HG02588 (cell line): ENCODE data around the gene CKAP2L.
"Not testable (repeated sequence)": the region's sequence is repeated elsewhere in the genome, so short reads cannot be mapped to it uniquely, and the experiment has no call there.

Experiments
- ATAC-seq: cut with Tn5 transposase; IDR thresholded peaks from one replicate; pipeline ENCODE4 v1.9.1; 2021; ENCODE audit warnings: mild to moderate bottlenecking, moderate library complexity; ENCODE audit not compliant: unreplicated experiment

CKAP2L gene

DNA sequence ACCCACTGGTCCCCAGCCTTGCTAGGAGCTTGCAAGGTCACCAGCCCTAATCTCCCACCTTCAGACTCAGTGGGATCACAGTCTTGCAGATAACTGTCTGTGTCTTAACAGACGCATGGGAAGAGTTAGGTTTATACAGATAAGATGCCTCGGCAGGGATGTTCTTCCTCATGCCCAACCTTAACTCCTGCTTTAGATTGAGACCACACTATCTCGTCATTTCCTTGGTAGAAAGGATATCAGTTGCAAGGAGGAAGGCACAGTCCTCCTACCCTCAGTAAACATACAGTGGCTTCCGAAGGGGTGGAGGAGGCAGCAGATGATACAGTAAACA is 36.4 kb downstream of the CKAP2L start:
- ATAC-seq: no peak

DNA sequence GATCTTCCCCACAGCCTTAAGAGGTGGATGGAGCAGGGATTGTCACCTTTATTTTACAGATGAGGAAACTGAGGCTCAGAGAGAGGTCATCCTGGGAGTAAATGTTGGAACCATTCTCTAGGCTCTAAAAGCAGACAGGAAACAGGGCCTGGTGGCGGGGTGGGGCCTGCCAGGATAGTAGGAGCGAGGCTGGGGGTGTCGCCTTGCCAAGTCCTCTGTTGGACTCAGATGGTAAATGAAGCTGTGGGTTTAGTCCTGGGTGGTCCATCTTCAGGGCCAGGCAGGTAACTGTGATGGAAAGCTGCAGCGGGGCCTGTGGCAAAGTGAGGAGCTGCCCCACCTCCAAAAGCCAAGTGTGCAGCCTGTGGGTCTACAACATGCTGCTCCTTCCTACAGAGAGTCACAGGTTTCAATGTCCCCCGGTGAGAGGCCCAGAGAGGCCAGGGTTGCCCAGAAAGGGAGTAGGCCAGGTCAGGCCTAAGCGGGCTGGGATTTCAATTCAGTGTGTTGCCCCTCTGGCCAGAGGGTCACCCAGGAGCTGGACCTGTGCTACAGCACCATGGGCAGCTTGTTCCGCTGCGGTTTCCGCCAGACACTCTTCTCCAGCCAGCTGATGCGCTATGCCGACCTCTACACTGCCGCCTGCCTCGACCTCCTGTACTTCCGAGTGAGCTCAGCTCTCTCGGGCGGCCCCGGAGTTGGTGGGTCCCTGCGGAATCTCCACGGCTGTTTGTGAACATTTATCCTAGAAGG is 37.0 kb downstream of the CKAP2L start:
- ATAC-seq: no peak

DNA sequence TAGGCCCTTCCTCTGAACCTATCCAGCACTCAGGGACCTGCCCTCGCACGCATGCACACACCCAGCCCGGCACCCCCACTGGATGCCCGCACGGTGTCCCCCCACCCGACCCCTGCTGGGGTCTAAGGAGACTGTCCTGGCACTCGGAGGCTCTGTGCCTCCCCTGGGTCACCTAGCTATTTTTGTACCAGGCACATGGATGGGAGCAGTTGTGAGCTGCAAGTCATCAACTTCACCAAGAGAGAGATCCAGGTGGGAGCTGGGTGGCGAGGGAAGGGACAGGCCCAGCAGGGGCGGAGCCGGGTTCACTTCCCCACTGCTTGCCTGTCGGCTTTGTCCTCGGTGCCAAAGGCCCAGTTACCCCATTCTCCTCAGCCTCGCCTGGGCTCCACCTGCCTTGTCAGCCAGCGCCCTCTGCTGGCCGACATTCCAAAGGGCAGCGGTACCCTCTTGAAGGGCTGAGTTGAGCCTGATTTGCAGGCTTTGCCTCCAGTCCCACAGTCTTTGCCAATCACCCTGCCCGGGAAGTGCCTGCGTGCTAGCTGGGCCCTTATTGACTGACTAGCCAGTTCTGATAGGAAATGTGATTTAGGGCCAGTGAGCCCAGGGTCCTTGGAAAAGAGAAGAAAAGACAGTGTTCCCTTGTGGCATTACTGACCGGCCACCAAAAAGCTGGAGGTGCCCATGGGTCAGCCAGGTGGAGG is 37.8 kb downstream of the CKAP2L start:
- peak; percentile 85 for ATAC-seq

DNA sequence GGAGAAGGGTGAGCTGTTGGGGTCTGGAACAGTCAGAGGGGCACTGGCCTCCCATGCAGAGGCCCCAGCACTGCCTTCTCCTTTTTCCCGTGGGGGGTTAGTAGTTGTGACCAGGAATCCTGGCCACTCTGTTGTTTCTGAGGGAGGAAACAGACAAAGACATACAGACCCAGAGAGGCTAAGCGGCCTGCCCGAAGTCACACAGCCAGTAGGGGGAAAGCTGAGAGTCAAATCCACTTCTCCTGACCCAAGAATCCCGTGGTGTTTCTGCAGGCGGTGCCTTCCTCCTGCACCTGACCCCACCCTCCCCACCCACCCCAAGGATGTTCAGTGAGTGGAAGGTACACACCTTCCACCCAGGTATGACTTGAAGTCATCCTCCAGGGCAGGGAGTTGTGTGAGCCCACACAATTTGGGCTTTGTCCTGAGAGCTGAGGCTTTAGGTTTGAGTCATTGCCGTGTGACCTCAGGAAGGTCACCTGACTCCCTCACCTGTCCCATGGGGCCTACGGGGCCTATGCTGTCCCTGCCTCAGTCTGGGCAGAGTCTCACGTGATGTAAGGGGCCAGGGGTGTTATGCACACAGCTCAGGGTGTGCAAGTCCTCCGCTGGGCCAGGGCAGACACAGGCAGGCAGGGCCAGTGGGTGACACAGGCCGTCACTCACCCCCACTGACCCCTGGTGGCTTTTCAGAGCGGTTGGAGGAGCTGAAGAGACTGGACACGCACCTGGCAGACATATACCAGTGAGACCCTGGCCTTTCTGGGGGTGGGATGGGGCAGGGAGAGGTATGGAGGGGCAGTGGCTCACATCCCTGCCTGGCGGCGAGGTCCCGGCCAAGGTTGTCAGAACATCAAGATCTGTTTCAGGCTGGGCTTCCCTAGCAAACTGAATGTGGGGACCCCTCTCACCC is 38.6 kb downstream of the CKAP2L start:
- no peak for ATAC-seq

DNA sequence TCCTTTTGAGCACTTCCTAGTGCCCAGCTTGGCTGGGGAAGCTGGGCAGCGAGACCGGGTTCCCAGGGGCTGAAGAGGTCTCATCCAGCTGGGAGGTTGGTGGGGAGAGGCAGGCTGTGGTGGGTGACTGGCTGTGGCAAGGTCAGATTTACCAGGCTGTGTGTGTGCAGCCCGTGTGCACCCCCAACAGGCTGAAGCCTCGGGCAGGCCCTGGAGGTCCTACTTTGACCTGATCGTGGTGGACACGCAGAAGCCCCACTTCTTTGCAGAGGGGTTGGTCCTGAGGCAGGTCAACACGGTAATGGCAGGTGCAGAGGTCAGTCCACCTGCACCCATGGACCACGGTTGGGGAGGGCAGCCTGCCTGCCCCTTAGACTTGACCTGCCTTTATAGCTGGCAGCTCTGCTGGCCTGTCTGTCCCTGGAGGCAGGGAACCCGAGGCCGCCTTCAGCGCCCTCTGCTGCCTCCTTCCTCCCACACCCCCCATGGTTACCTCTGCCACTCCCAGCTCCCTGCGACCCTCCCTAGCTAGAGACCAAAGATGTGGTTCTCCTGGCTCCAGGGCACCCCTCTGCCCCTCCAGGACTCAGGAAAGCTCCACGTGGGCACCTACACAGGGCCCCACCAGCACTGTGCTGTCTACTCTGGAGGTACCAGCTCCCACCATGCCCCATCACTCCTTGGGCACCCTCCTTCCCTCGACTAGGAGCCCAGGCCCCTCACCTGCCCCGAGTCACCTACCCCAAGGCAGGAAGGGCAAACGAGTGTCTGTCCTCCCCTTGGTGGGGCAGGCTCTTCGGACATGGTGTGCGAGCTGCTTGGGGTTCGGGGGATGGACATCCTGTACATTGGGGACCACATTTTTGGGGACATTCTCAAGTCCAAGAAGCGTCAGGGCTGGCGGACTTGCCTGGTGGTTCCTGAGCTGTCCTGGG is 39.6 kb downstream of the CKAP2L start:
- no peak for ATAC-seq

DNA sequence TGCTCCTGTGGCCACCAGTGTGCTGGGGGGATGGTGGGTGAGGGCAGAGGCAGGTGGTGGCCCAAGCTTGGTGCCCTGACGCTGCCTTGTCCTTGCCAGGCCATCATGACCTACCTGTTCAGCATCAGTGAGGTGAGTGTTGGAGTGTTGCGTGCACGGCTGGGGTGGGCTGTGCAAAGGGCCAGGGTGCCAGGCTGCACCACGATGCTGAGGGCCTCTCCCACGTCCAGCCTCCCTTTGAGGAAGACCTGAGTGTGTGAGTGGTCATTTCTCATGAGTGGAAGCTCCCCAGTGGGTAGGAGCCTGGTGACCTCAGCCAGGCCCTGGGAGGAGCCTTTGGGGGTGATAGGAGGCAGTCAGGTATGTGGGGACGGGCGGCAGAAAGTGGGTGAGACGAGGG is 40.4 kb downstream of the CKAP2L start:
- no peak for ATAC-seq

DNA sequence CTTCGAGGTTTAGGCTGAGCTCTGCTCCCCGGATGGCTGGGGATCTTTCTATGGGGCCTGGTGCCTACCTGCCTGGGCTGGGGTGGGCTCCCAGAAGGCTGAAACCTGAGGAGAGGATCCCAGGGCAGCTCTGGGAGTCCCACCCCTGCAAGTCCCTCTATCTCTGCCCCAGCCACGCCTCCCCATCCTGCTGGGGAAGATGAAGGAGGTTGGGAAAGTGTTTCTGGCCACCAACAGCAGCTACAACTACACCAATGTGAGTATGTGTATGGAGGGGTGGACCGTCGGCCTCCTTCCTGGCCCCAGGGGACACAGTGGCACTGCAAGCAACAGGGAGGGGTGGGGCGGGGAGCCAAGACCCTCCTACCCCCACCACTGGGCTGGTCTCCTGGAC is 40.9 kb downstream of the CKAP2L start:
- no peak for ATAC-seq

DNA sequence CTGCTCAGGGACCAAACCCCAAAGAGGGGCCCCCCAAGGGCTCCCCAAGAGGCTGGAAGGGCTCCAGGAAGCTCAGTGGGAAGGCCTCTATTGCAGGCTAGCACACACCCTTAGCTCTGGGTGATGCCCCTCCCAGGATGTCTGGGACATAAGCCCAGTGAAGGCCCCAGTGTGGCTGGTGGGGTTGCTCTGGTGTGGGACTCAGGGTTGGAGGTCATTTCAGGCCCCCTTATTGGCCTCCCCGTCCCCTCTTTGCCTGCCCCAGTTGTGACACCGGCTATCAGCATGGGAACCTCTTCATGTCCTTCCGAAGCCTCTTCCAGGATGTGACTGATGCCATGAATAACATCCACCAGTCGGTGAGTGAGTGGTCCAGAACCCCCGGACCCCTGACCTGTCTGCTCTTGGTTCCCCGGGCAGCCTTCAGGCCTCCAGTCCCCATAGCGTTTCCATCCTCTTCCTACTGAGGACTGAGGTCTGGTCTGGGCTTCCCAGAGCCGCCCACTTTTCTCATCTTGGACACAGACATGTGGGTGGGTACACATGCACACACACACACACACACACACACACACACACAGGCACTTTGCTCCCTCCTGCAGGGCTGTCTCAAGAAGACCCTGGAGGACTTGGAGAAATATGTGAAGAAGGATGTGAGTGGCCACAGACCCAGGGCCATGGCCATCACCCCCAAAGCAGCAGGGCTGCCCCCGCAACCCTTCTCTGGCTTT is 41.4 kb downstream of the CKAP2L start:
- ATAC-seq: no peak

DNA sequence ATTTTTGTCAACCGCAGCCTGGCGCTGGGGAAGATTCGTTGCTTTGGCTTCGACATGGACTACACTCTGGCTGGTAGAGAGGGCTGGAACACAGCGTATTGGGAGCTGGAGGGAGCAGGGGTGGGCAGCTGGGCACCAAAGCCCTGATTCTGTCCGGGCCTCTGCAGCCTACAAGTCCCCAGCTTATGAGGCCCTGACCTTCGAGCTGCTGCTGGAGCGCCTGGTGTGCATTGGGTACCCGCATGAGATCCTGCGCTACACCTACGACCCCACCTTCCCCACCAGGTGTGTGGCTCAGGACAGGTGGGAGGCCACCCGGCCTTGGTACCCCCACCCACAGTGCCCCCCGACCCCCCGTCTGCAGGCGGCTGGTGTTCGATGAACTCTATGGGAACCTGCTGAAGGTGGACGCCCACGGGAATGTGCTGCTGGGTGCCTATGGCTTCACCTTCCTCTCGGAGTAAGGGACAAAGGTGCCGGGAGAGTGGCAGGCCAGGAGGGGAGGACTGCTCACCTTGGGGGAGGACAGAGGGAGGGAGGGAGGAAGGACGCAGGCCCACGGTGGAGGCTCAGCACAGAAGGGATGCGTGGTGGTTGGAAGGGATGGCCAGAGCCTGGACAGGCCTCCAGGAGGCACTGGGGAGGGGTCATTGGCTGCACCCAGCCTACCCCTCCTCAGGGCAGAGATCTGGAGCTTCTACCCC is 42.4 kb downstream of the CKAP2L start:
- no peak for ATAC-seq

DNA sequence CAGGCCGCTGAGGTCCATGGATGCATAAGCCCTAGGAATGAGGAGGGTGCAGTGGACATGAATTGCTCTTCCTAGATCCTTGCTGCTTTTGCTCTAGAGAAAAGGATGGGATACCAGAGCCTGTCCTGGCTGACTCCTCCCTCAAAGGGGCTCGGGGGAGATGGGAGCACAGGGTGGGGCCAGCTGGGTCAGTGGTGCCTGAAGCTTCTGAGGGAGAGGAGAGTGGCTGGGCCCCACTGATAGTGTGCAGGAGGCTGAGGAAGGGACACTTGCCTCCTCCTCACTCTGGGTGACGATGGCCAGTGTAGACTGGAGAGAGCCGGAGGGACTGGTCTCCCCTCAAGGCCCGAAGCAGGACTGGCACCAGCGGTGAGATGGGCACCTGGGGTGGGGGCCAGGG is 43.6 kb downstream of the CKAP2L start, which contains the start of gene NT5DC4:
TSS of gene NT5DC4 (plus strand) at position 236 of the 400 bp plus-strand sequence. CDS start at position 296, 60 bp downstream.
- ATAC-seq: no peak

DNA sequence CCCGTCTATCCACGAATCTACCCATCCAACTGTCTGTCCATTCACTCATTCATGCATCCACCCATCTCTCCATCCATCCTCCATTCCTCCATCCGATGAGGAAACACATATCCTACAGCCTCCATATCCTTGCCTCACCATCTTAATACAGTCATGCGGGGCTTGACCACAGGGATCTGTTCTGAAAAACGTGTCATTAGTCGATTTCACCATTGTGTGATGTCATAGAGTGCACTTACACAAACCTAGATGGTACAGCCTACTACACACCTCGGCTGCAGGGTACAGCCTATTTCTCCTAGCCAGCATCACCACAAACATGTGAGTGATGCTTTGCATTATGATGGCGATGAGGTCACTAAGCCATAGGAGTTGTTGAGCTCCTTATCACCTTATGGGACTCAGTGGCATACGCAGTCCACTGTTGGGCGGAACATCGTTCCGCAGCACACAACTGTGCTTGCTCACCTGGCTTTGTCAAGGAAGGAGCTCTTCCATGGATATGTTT is 45.5 kb downstream of the CKAP2L start:
- no peak for ATAC-seq

DNA sequence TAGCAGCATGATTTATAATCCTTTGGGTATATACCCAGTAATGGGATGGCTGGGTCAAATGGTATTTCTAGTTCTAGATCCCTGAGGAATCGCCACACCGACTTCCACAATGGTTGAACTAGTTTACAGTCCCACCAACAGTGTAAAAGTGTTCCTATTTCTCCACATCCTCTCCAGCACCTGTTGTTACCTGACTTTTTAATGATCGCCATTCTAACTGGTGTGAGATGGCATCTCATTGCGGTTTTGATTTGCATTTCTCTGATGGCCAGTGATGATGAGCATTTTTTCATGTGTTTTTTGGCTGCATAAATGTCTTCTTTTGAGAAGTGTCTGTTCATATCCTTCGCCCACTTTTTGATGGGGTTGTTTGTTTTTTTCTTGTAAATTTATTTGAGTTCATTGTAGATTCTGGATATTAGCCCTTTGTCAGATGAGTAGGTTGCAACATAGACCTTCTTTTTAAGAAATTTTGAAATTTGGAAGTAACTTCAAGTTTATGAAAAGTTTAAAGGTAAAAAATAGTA is 47.5 kb downstream of the CKAP2L start:
- ATAC-seq: not testable (repeated sequence)

DNA sequence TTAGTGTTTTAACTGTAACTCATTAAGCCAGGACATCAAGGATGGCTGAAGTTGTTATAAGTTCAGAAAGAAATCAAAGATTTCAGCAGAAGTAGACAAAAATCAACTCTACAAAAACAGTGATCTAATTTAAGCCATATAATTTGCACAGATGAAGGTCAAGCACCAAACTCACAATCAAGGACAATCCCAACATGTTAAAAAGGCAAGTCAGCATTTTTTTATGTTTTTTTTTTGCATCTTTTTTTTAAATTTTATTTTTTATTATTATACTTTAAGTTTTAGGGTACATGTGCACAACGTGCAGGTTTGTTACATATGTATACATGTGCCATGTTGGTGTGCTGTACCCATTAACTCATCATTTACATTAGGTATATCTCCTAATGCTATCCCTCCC is 48.3 kb downstream of the CKAP2L start:
- not testable (repeated sequence) for ATAC-seq

DNA sequence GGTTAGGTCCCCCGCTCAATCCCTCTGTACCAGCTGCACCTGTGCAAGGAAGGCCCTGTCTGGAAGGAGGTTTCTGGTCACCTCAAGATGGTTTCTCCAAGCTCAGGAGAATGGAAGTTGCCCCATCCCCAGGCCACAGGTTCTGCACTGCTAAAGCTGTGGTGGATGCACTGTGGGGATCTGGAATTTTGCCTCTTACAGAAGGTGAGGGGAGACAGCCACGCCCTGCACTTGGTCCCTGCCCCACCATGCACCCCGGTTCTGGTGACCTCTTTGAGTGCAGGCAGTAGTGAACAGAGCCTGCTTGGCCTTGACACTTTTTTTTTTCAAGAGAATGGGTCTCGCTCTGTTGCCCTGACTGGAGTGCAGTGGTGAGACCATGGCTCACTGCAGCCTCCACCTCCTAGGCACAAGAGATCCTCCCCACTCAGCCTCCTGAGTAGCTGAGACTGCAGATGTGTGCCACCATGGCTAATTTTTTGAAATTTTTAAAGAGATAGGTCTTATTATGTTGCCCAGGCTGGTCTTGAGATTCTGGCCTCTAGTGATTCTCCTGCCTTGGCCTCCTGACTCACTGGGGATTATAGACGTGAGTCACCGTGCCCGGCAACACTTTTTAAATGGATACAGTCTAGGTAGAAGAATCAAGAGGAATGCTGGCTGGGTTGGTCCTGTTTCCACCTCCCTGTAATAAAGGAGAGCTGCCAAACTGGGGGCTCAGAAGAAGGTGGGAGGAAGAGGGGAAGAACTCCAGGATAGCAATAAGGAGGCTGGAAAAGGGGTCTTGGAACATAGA is 49.4 kb downstream of the CKAP2L start:
- no peak for ATAC-seq

DNA sequence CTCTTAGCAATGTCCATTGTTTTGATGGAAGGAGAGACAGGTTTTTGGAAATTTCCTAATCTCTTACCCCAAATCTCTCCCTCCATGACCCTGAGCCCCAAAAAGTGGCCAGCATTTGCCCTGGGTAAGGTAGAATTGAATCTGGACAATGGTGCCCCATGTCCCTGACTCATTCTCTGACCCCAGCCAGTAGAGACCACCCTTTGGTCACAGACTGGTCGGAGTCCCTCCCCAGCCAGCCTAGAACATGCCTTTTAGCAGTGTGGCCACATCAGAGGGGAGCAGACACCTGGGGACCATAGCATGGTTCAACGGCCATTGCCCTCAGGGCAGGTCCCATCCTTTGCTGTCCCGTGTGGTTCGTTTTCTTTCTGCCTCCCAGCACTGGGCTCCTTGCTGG is 50.1 kb downstream of the CKAP2L start:
- no peak for ATAC-seq

DNA sequence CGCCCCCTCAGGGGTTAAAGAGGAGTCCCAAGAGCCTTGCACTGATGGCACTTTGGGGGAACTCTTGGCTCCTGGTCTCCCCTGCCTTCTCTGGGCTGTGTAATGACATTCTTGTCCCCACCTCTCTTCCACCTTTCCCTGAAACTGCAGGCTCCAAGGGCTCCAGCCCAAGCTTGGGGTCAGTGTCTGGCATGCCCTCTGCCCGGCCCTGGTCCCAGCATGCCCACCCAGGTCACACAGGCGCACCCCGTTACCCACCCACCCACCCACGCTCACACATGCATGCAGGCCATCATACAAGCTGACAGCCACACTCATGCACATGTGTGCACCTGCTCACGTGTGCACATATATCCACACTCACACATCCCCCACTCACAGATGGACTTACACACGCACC is 50.5 kb downstream of the CKAP2L start:
- ATAC-seq: no peak

DNA sequence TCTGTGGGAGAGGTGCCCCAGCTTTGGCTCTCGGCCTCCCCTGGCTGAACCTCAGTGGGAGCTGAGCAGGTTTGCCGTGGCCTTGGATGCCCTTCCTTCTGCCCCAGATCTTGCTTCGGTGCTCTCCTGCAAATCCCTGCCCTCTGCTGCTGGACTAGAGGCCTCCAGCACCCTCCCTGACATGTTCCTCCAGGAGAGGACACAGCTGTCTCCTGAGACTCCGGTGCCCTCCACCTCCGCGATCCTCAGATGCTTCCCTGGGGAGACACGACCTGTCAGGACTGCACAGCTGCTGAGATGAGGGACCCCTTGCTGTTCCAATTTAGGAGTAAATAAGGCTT is 50.9 kb downstream of the CKAP2L start:
- no peak for ATAC-seq
